Germinal center (tissue), 1 donor: ENCODE results near the gene OPA1.
A peak's percentile ranks its signal among the peaks of the same experiment; 100 is the strongest.

Source experiments
- DNase-seq: peaks from one replicate; pipeline ENCODE4 v3.0.0; 2012; ENCODE audit warnings: mixed read lengths, low spot score

Gene OPA1

DNA sequence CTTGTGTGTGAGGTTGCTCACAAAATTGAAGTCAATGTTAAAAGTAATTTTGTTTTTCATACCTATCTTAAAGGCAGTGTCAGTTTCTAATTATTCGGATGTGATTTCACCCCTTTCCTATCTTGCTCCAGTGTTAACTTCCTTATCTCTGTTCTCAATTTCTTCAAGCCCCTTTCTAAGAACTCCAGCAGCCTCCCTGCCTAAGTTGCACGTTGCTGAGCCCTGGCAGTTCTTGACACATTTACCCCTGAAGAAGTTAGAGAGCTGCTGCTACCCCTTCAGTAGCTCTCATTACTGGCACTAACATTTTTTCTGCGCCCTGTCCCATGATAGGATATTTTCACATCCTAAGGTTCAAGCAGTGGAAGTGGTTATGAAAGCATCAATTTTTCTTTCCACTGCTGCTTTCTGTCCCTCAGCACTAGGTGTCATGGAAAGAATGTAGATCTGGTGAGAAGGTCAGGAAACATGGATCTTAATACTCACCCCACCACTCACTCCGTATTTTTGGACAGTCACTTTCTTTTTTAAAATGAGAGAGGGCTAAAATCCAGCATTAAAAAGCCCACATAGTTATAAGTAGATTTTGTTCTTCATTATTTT is 62.9 kb downstream of the OPA1 start:
- DNase-seq: no peak

DNA sequence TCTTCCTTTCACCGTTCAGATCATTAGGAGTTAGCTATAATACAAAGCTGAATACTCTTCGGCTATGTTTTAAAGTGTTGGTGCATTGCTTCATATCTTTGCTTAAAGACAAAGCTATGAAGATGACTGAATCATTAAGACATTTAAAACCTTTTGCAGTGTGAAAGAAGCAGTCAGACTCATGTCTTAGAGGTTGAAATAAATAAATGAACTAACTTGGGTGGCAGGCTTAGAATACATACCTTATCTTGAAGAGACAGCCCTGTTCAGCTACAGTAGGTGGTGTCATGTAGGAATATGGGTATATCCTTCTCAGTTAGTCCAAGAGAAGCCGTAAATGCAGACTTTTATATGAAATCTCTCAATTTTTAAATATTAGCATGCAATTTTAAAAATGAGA is 63.4 kb downstream of the OPA1 start:
- DNase-seq: no peak

DNA sequence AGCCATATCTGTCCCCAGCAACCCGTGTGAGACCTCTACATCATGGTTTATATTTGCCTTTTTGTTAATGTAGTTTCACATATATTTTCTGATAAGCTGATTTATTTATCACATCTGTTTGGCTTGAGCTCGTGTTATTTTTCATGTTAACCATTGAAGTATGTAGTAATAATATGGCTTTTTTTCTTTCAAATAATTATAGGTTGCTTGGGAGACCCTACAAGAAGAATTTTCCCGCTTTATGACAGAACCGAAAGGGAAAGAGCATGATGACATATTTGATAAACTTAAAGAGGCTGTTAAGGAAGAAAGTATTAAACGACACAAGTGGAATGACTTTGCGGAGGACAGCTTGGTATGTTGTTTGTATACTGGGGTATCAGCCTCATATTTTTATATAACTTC is 63.9 kb downstream of the OPA1 start:
- DNase-seq: no peak

DNA sequence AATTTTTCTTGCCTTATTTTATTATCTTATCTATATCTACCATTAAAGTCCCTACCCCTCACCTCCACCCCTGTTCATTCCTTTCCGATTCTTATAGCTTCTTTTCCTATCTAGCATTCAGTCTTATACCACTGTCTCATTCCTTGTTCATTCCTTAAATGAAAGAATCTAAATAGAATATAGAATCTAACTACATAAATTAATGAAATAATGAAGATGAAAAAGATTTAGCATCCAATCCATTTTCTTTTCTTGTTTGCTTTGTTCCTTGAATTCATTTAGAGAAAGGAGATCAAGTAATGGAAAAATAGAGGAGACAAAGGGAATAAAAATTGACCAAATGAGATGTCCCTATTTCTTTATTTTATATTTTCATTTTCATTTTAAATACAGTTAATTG is 67.2 kb downstream of the OPA1 start:
- no peak for DNase-seq

DNA sequence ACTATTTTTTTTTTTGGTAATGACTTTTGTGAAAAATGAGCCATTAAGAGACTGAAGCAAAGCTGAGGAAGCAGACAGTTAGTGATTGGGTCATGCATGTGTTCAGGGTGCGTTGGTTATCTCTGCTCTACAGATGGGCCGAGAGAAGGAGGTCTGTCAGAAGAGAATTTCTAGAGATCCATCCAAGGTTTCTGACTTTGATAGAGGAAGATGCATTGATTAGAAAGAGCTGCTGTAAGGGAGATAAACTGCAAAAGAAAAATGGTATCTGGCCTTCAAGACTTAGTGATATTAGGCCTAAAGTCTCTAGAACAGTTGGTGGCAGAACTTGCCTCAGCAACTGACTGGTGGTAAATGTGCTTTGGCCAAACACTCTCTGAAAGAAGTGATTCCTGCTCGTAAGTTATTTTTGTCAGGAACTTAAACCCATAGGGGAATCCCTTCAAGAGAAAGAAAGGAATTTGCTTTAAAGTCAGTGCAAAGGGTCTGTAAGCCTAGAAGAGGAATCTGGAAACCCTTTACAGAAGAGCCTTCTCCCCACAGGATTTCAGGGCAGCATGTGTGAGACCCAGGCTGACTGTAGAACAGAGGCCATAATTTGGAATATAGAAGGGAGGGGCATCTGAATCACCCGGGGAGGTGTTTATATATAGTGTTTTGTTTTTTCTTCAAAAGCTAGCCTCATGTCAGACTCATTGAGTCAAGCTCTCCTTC is 67.8 kb downstream of the OPA1 start:
- DNase-seq: no peak

DNA sequence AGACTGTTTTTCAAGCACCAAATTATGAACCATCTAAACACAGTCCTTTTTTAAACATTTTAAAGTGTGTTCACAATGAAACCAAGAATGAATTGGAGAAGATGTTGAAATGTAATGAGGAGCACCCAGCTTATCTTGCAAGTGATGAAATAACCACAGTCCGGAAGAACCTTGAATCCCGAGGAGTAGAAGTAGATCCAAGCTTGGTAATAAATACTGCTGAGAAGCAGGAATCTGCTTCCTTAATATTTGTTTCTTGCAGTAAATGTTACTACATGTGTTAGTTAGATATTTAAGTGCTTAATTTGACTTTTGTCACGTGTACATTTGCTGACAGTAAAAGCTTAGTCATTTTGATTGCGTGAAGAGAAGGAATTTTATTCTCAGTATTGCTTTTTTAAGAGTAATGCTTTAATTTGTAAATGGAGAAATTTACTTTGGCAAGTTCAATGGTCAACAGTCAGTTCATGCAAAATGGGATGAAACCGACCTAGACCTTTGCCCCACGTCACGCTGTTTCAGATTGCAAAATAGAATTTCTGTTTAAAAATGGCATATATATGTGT is 69.8 kb downstream of the OPA1 start:
- DNase-seq: no peak

DNA sequence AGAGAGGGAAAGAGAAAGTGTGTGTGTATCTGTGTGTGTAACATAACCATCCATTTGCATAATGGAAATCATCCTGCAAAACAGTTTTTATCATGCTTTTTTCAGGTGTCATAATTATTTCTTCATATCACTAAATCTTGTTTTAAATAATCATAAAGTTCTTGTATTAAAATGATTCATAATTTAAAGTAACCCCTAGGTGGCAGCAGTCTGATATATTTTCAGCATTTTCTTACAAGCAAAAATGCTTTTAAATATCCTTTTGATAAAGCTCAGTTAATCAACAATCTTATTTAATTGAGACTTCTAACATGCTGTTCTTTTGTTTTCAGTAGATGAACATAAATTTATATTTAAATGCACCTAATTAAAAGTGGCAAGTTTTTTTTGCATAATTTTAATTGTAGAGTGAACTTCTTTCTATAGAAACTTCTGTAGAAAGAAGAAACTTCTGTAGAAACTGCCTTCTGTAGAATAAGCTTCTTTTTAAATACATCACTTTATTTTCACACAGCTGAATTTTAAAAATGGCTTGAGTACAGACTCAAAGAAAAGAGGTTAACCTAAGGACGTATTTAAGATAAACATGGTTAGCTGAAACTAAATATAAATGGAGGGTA is 72.5 kb downstream of the OPA1 start:
- DNase-seq: peak; percentile 14

DNA sequence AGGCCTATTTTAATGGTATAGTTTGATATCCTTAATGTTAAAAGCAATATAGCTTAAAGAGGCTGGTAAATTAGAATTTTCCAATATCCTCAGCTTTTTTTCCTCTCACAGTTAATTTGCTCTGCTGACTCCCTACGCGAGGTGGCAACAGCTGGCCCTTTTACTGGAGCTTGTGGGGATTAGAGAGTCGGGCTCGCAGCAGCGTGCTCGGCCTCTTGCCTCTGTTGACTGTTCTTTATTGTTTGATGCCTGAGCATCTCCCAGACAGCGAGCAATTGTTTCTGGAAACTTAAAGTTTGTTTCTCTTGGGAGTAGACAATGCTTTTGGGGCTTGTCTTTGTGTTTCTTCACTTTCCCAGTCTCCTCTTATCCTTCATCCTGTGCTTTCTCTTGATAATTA is 80.8 kb downstream of the OPA1 start:
- no peak for DNase-seq

DNA sequence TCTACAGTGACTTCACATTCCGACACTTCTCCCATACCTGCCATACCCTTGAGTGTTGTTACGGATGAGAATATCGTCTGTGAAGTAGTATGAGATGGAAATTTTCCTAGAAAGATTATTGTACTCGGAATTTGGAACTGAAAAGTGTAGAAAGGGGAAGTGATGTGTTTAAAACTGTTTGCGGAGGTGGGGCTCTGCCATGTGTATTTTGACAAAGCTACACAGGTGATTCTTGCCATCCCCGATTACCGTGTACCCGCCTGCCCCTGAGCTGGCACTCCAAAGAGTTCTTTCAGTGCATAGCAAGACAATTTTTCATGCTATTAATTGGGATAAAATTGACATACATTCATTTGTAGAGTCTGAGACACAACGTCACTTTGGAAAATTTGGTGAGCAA is 81.7 kb downstream of the OPA1 start:
- no peak for DNase-seq

DNA sequence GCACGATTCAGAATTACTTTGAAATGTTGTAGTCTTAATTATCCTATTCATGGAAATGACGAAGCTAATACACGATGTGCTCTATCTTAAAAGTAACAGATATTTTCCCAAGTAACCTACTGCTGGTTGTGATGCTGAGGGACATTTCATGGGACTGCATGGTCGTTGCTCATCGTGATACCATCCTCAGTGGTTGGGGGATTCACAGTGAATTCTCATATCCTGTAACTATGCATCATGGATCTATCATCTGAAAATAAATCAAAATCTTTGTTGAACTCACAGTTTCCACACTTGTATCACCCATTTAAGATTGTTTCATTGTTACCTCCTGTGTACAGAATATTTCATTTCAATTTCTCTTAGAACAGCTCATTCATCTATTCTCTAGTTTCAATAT is 84.7 kb downstream of the OPA1 start:
- no peak for DNase-seq

DNA sequence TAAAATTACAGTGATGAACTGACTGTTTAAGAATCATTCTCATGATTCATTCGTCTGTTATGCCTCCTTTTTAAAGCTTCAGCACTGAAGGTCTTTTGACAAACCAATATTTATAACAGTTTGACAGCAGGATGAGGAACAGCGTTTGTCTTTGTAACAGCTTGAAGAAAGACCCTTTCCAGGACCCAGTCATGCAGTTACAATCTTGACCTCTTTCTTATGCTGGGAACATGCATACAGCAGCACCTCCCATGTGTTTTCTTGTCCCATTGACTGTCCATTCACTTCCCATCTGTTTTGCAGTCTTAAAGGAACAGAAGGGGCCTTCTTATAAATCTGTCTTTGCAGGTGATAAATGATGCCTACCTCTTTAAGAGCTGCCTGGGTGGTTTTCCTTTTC is 87.2 kb downstream of the OPA1 start:
- DNase-seq: no peak

DNA sequence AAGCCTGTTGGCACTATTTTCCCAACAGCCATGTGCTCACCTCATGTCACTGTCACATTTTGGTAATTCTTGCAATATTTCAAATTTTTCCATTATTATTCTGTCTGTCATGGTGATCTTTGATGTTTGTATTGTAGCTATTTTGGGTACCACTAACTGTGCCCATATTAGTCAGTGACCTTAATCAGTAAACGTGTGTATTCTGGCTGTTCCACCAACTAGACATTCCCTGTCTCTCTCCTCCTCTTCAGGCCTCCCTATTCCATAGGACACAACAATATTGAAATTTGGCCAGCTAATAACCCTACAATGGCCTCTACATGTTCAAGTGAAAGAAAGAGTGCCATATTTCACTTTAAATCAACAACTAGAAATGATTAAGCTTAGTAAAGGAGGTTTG is 88.6 kb downstream of the OPA1 start:
- no peak for DNase-seq

DNA sequence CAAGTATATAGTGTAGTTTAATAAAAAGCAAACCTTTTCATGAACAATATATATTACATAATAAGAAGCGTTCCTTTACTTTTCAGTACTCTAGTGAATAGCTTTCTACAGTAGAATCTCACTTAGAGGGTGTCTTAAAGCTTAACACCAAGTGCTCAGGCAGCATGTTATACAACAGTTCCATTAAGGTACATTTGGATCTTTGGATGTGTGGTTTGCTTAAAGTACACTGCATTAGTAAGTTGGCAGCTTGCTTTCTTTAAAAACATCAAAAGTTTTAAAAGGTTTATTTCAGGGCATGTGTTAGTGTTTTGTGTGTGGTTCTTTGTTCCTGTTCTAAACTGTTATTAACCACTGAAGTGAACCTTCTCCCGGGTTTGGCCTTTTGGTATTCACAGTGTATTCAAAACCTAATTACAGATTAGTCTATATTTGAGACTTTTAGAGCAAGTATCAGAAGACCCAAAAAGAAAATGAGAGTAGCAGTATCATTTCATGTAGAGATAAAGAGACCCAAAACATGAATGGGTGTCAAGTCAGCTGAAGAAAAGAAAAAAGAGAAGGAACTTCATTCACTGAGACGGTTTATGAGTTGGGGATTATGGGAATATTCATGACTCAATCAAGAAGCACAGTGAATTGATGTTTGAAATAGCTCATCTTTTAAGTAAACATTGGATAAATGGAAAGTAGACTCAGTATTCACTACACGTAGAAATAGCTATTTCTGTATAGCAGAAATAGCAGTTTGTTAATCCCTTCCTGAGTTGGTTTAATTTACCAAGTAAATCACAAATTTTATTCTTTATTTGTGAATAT is 93.9 kb downstream of the OPA1 start:
- no peak for DNase-seq

DNA sequence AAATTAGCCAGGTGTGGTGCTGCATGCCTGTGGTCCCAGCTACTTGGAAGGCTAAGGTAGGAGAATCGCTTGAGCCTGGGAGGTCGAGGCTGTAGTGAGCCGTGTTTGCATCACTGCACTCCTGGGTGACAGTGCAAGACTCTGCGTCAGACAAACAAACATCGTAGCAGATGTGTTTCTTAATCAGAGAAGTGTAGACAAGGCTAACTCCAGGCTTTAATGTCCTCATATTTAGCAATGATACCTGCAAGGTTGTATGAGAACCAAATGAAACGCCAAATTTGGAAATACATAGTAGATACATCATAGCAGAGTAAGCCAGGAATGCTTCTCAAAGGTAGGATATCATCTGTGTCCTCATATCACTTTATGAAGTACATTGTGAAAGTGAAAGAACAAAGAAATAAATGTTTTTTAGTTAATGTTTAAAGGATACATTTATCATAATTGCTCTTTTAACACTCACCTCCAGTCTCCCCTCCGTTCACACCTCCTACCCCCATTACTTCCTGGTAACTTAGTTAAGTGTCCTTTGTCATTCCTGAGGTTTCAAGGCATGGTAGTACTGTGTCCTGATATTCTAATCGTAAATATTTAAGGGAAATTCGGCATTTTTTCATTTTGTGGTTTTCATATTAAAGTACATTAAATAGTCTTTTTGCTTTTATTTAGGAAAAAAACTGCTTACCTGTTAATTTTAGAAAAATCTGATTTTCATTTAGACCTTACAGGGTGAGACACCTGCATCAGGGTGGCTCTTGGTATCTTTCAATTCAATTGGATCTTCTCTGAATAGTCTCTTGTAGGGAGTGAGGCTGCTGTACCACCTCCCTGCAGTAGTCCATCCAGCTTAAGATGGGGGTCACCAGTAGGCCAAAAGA is 96.1 kb downstream of the OPA1 start:
- DNase-seq: no peak

DNA sequence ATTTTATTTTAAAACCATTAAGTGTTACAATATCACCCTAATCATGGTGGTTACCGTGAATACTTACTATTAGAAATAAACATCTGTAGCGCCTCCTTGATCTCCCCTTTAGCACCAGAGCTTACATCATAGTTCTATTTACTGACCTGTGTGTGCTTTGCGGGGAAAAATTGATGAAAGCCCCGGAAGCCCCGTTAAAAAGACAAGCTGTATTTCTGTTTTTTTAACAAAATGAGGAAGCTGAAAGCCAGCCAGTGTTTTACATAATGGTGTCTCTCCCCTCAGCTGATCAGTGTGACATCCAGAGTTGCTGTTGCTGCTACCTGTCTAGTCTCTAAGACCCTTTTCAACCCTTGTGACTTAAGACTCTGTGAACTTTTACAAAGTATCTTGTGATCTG is 100.8 kb downstream of the OPA1 start:
- peak; percentile 55 for DNase-seq

DNA sequence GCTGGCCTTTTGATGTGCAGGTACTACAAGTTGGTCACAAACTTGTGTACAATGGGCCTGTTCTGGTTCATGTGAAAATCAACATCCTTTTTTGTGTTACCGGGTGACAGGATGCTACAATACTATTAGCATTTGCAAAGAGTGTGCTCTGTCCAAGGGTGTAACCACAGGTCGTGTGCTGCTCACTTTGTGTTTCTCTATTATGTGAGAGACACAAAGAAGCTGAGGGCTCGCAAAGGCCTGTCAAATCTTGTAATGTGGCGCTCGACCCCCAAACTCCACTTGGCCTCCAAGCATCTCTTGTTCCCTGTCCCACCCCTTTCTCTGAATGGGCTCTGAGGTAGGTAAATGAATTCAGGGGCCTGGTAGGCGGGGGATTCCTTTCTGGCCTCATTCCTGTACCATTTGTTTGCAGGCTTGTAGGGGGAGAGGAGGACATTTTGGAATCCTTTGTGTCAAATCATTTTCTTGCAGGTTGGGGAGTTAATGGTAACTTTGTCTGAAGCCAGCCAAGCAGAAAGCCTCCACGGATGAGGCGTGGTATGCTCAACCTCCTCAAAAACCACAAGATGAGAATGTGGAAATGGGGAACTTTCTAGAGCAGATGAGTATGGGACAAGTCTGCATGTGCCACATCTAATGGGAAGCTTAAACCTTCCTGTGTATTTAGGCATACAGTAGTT is 109.1 kb downstream of the OPA1 start:
- DNase-seq: no peak

DNA sequence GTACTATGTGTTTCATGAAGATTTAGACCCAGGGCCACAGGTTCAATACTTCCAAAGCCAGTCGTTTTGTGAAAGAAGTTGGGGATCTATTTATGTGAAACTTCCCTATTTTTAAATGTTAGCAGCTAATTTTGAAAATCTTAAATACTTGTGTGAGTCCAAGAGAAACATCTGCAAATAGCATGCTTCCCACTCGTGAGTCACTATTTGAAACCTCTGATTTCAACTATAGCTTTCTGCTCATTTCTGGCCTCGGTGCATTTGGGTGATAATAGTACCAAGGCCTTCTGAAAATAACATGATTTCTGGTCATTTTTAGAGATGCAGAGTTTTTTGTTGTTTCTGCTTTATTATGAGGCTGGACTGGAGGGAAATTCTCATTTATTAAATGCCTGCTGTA is 110.0 kb downstream of the OPA1 start:
- DNase-seq: no peak

DNA sequence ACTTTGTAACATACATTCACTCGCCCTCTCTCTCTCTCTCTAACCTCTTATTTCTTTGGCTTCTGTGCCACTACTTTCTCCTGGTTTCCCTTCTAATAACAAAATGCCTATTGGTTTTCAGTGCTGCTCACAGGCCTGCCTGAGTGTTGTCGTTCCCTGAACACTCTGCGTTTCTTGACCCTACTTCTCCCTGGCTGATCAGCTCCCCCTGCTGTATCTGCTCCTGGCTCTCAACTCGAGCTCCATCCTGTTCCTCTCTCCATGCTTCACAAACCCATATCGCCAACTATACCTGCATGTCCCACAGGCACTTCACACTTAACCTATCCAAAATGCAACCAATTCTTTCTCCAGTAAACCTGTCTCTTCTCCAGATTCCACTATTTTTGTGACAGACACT is 111.4 kb downstream of the OPA1 start:
- DNase-seq: no peak

DNA sequence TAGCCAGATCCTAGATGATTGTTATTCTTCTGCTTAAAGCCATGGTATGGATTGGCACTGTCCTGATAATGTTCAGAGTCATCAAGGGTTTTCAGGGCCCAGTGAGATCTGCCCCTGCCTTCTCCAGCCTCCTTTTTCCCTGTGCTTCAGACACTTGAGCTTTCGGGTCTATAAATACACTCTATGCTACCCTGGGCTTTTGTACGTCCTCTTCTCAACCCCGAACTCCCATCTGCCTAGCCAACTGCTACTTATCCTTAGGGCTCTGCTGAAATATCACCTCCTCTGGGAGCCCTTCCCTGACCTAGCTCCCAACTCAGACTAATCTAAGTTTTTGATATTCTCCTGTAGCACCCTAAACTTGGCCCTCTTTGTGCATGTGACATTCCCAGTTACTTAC is 115.3 kb downstream of the OPA1 start:
- no peak for DNase-seq

DNA sequence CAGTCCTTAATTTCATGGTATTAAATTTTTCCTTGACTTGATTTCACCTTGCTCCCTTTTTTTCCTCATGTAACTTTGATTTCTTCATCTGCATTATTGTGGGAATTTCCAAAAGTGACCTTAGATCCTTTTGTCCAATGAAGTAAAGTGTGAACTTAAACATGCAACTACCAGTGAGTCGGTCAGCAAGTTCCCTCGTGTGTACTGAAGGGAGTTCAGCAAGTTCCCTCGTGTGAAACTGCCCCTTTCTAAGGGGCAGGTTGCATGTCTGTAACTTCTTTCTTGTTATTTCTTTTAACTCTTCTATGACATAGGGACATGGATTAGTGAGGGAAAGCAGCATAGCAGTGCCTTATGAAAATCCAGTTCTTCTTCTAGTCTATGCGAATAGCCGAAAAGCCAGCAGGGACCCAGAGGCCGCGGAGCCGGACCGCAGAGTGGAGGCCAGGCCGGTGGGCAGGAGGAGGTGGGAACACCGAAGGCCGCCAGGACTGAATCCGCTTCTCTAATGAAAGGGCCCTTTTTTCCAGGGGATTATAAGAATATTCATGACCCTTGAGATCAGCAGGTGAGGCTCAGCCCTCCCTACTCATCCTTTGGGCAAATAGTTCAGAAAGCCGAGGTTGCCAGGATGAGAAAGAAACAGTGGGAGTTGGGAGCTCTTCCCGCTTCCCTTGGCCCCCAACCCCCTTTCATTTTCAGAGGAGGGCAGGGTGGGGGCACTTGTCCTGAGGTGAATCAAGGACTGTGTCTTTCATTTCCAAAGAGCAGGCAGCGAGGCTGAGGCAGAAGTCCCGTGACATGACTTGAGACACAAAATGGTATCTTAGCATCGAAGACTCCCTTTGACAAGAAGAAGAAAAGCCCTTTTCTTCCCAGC is 117.5 kb downstream of the OPA1 start:
- DNase-seq: no peak
